ENCODE measurements around the gene PFN1.

- TF ChIP-seq CTCF (IDR thresholded peaks at IDR 0.05; ENCODE audit: insufficient read depth, low read depth, low read length), result no peak
- TF ChIP-seq EZH2 (IDR thresholded peaks at IDR 0.05; ENCODE audit: insufficient read depth, low read length), result no peak
Observed at GRCh38 chr17:4937553-4937952, 10.8 kb downstream of the PFN1 start.
